GM12878 (cell line): ENCODE data around the gene SLC39A13. TPM values are rescaled to one million over a fixed set of nuclear protein-coding genes. Genes with fewer than 3 reads are reported as not detected.

Experiments
- BHLHE40 ChIP-seq, 2 experiments: fragments of 450-650 bp in 1 of 2; IDR thresholded peaks; 2 replicates each; pipeline ENCODE4 v1.6.1; 2011 to 2017; ENCODE audit warnings: low read depth in 2 of 2, borderline replicate concordance in 1 of 2, improper control_type of control experiment in 1 of 2, low read length in 1 of 2, mild to moderate bottlenecking in 1 of 2
- HCFC1 ChIP-seq: fragments of 150-350 bp; IDR thresholded peaks from 2 replicates; pipeline ENCODE4 v1.6.1; 2014; ENCODE audit warnings: low read length
- IKZF2 ChIP-seq, 2 experiments: fragments of 450-650 bp; IDR thresholded peaks; 2 replicates each; pipeline ENCODE4 v1.6.1; 2017; ENCODE audit warnings: mild to moderate bottlenecking in 2 of 2, moderate library complexity in 2 of 2
- JUND ChIP-seq: IDR thresholded peaks from 2 replicates; pipeline ENCODE4 v1.6.1; 2012; ENCODE audit warnings: low read depth, mild to moderate bottlenecking, low read length, improper control_type of control experiment, moderate library complexity
- LARP7 ChIP-seq: fragments of 450-650 bp; IDR thresholded peaks from 2 replicates; pipeline ENCODE4 v1.6.1; 2017; ENCODE audit warnings: mild to moderate bottlenecking
- MAX ChIP-seq: IDR thresholded peaks from 2 replicates; pipeline ENCODE4 v1.6.1; 2012; ENCODE audit warnings: low read depth, low read length, improper control_type of control experiment
- POLR2A ChIP-seq: IDR thresholded peaks from 2 replicates; pipeline ENCODE4 v1.6.1; 2011; ENCODE audit warnings: low read depth, mild to moderate bottlenecking, low read length
- RAD21 ChIP-seq: IDR thresholded peaks from 2 replicates; pipeline ENCODE4 v1.6.1; 2011; ENCODE audit warnings: mild to moderate bottlenecking, low read depth, low read length, moderate library complexity; ENCODE audit not compliant: insufficient read depth
- RBBP5 ChIP-seq: fragments of 200-600 bp; sonication (generic); conservative IDR thresholded peaks from 2 replicates; pipeline ENCODE4 v1.6.1; 2016
- SIN3A ChIP-seq: IDR thresholded peaks from 2 replicates; pipeline ENCODE4 v1.6.1; 2012; ENCODE audit warnings: low read depth, low read length, improper control_type of control experiment
- SREBF2 ChIP-seq: IDR thresholded peaks from 2 replicates; pipeline ENCODE4 v1.6.1; 2012; ENCODE audit warnings: mild to moderate bottlenecking, low read length
- YY1 ChIP-seq: IDR thresholded peaks from 2 replicates; pipeline ENCODE4 v1.6.1; 2011; ENCODE audit warnings: low read depth, mild to moderate bottlenecking, low read length
- ZBTB11 ChIP-seq: fragments of 450-650 bp; formaldehyde crosslinking; IDR thresholded peaks from 2 replicates; pipeline ENCODE4 v1.5.0; 2022; ENCODE audit warnings: mild to moderate bottlenecking, missing genetic modification characterization
- polyA plus RNA-seq, 11 experiments: library from polyadenylated mRNA; depleted of rRNA in 4 of 11; unstranded in 6 of 11; stranded (reverse) in 5 of 11; fragments of >200 nt; fragmentation: Nextera tagmentation in 4 of 11; fragmentation: Illumina TruSeq in 1 of 11; extraction: Ambion mirVana in 4 of 11; extraction: Trizol in 1 of 11; gene quantifications; 1 replicate in 1 of 11; 2 replicates in 10 of 11; pipeline versions ENCODE4 v1.2.1 to v1.2.3, GENCODE V29; 2011 to 2016; ENCODE audit warnings: inconsistent platforms in 2 of 11, missing spikeins in 2 of 11, low read depth in 1 of 11
- total RNA-seq, 4 experiments: library from RNA; depleted of rRNA in 3 of 4; stranded (reverse); fragments of >200 nt in 3 of 4; fragmentation: Illumina TruSeq in 1 of 4; extraction: Trizol in 1 of 4; gene quantifications; 2 replicates each; pipeline versions ENCODE4 v1.2.1 to v1.2.3, GENCODE V29; 2013 to 2021
- TF ChIP-seq, protein P1 (sequence below), 3 experiments: IDR thresholded peaks in 2 of 3; conservative IDR thresholded peaks in 1 of 3; 2 replicates each; pipeline ENCODE4 v1.5.1; 2011; ENCODE audit warnings: low read depth in 3 of 3, low read length in 3 of 3, mild to moderate bottlenecking in 3 of 3, control low read depth in 2 of 3, moderate library complexity in 2 of 3, inconsistent platforms in 1 of 3, mixed read lengths in 1 of 3; ENCODE audit not compliant: control insufficient read depth in 2 of 3, insufficient read depth in 1 of 3; ENCODE audit errors: extremely low read depth in 1 of 3

Gene SLC39A13
- total and polyA plus RNA-seq, 10 of the 15 experiments (the other 5 are each of a cell fraction or from before 2014, with no cell fraction given), result 0.23 to 19.8 (median 6.3) TPM

DNA sequence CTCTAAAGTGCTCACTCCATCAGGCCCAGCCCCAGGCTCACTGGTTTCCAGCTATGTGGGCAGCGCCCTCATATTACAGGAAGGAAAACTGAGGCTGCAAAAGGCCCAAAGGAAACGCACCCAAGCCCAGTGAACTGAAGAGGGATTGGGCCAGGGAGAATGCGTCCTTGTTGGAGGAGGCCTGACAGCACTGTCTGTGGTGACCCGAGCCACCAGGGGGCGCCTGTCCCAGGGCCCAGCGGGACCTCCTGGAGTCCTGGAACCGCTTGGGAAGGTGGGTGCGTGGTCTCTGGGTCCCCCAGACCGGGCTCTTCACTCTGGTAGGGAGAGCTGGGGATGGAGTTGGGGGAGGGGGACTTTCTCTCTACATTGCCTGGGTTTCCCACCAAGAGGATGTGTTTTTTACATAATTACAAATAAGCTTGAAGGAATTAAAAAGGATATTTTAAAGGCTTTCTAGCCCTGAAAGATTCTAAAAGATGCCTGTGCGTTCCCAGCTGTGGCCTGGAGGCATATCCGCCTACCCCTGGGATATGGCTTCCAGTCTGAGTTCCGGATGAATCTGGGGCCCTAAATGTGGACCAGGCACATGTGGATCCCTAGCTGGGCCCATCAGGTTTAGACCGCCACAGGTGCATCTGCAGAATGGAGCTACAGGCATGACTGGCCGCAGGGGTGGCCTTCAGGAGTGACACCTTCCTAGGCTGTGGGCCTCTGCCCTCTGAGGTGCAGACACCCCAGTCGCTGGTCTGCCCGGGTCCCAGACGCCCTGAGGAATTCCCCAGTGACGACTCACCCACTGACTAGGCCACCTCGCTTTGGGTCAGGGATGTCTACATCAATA lies 34.3 kb upstream of the SLC39A13 start (continued):
- TF ChIP-seq SREBF2 (no peak), MAX (no peak), ZBTB11 (no peak), RAD21 (peak; percentile 73), POLR2A (peak; percentile 19; the same call in 1 of the 2 replicates), JUND (no peak), YY1 (peak; percentile 63), LARP7 (peak; percentile 52; the same call in 1 of the 2 replicates), RBBP5 (no peak), HCFC1 (peak; percentile 18; the same call in 1 of the 2 replicates), BHLHE40 (IDR thresholded peaks at IDR 0.05; ENCODE audit: borderline replicate concordance in 1 of 2, low read depth in 2 of 2, low read length in 1 of 2) (0 out of 4 replicates have a peak, but pooled peaks have one; percentile 7 to 22), SIN3A (no peak), IKZF2 (IDR thresholded peaks at IDR 0.05) (peak; percentile 42 to 66; a peak in 2 of 4 replicates)
- TF ChIP-seq, protein P1, sequence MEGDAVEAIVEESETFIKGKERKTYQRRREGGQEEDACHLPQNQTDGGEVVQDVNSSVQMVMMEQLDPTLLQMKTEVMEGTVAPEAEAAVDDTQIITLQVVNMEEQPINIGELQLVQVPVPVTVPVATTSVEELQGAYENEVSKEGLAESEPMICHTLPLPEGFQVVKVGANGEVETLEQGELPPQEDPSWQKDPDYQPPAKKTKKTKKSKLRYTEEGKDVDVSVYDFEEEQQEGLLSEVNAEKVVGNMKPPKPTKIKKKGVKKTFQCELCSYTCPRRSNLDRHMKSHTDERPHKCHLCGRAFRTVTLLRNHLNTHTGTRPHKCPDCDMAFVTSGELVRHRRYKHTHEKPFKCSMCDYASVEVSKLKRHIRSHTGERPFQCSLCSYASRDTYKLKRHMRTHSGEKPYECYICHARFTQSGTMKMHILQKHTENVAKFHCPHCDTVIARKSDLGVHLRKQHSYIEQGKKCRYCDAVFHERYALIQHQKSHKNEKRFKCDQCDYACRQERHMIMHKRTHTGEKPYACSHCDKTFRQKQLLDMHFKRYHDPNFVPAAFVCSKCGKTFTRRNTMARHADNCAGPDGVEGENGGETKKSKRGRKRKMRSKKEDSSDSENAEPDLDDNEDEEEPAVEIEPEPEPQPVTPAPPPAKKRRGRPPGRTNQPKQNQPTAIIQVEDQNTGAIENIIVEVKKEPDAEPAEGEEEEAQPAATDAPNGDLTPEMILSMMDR (IDR thresholded peaks at IDR 0.05 in 2 of 3, conservative IDR thresholded peaks at IDR 0.05 in 1 of 3; ENCODE audit: control insufficient read depth in 2 of 3, extremely low read depth in 1 of 3, insufficient read depth in 1 of 3, low read depth in 3 of 3, low read length in 3 of 3), result peak; percentile 86 to 96 (median 94)
